ENCODE data around the gene SULT1E1. TPM values are rescaled to one million over a fixed set of nuclear protein-coding genes. Genes with fewer than 3 reads are reported as not detected.

Gene SULT1E1
- total and polyA plus RNA-seq, 2 donors (not counting 1 experiment from before 2014, with no cell fraction given): not detected

- no peak for ATAC-seq (ENCODE audit: low read depth)
These were observed 30.3 kb downstream of the SULT1E1 start for GRCh38 chr4:69829678-69830077.

GRCh38 chr4:69828828-69829227 is 31.1 kb downstream of the SULT1E1 start:
- DNase-seq: no peak
- 81% methylated on average over 2 of the region's 3 CpGs for WGBS (ENCODE audit: insufficient coverage)
- intact Hi-C loops (cut with micrococcal nuclease): no loop called here

More at GRCh38 chr4:69829678-69830077, 30.3 kb downstream of the SULT1E1 start:
- H3K27me3 ChIP-seq (replicated peaks in 1 of 4; ENCODE audit: control extremely low read depth in 1 of 4, control insufficient read depth in 3 of 4, insufficient read depth in 4 of 4, low read length in 3 of 4): no peaks in the 10 kb centered on the region
- no peaks in the 10 kb centered on the region for H3K36me3 ChIP-seq (replicated peaks in 1 of 2; ENCODE audit: control extremely low read depth in 1 of 2, control insufficient read depth in 1 of 2, extremely low read depth in 1 of 2, insufficient read depth in 2 of 2, low read length in 1 of 2)
- Mint-ChIP-seq H3K4me1 (peaks cover 10% of the 10 kb centered on the region), H3K27me3 (no peaks in the 10 kb centered on the region), H3K27ac (no peak overlapping the region), H3K4me3 (no peak overlapping the region), H3K9me3 (ENCODE audit: insufficient read depth) (no peaks in the 10 kb centered on the region)
- CTCF ChIA-PET: no interaction called here
- no peak overlapping the region for H3K9ac ChIP-seq (ENCODE audit: low read length)
- no peaks in the 10 kb centered on the region for H4K20me1 ChIP-seq (ENCODE audit: control insufficient read depth, insufficient read depth, low read length, poor library complexity, severe bottlenecking)
- no peak overlapping the region for H3K4me2 ChIP-seq (replicated peaks; ENCODE audit: low read depth, low read length, poor library complexity, severe bottlenecking)
- intact Hi-C loops (cut with micrococcal nuclease): no loop called here
- H2AFZ ChIP-seq (ENCODE audit: insufficient read depth, low read depth, low read length, poor library complexity, severe bottlenecking): no peak overlapping the region
- H3K4me3 ChIP-seq (ENCODE audit: control extremely low read depth in 1 of 5, extremely low read depth in 1 of 5, insufficient read depth in 1 of 5, low read depth in 2 of 5, low read length in 4 of 5): no peak overlapping the region
- POLR2A ChIA-PET: no interaction called here
- H3K4me1 ChIP-seq (ENCODE audit: control insufficient read depth in 2 of 2, insufficient read depth in 2 of 2, low read length in 2 of 2): peaks cover 14 to 20% of the 10 kb centered on the region in 2 donors
- no peak for DNase-seq
- H3K9me3 ChIP-seq (ENCODE audit: control extremely low read depth in 1 of 3, control insufficient read depth in 2 of 3, insufficient read depth in 1 of 3, low read length in 2 of 3): peaks cover 0 to 3% (median 1%) of the 10 kb centered on the region in 3 donors
- WGBS (ENCODE audit: insufficient coverage): 93% methylated on average over 1 of the region's 2 CpGs
- no peaks in the 10 kb centered on the region for H3K79me2 ChIP-seq (ENCODE audit: control insufficient read depth, insufficient read depth, low read length)
- H3K27ac ChIP-seq (ENCODE audit: low read length in 2 of 2): no peak overlapping the region
- no peak for TF ChIP-seq CTCF (IDR thresholded peaks at IDR 0.05)
- TF ChIP-seq EZH2 (IDR thresholded peaks at IDR 0.05; ENCODE audit: borderline replicate concordance, insufficient read depth, low read depth, low read length, poor library complexity, severe bottlenecking): no peak

More at GRCh38 chr4:69828828-69829227, 31.1 kb downstream of the SULT1E1 start:
- TF ChIP-seq EZH2 (IDR thresholded peaks at IDR 0.05; ENCODE audit: borderline replicate concordance, insufficient read depth, low read depth, low read length, poor library complexity, severe bottlenecking) (no peak), CTCF (IDR thresholded peaks at IDR 0.05) (no peak)
- H3K27ac ChIP-seq (ENCODE audit: low read length in 2 of 2): no peak overlapping the region
- no peaks in the 10 kb centered on the region for H3K79me2 ChIP-seq (ENCODE audit: control insufficient read depth, insufficient read depth, low read length)
- H2AFZ ChIP-seq (ENCODE audit: insufficient read depth, low read depth, low read length, poor library complexity, severe bottlenecking): no peak overlapping the region
- no peaks in the 10 kb centered on the region for H3K27me3 ChIP-seq (replicated peaks in 1 of 4; ENCODE audit: control extremely low read depth in 1 of 4, control insufficient read depth in 3 of 4, insufficient read depth in 4 of 4, low read length in 3 of 4)
- ChIA-PET CTCF (no interaction called here), POLR2A (no interaction called here)
- H3K4me1 ChIP-seq (ENCODE audit: control insufficient read depth in 2 of 2, insufficient read depth in 2 of 2, low read length in 2 of 2): peaks cover 14 to 20% of the 10 kb centered on the region in 2 donors
- H3K27me3 Mint-ChIP-seq: no peaks in the 10 kb centered on the region
- H3K9ac ChIP-seq (ENCODE audit: low read length): no peak overlapping the region
- no peak overlapping the region for H3K4me3 ChIP-seq (ENCODE audit: control extremely low read depth in 1 of 5, extremely low read depth in 1 of 5, insufficient read depth in 1 of 5, low read depth in 2 of 5, low read length in 4 of 5)
- no peak overlapping the region for H3K4me2 ChIP-seq (replicated peaks; ENCODE audit: low read depth, low read length, poor library complexity, severe bottlenecking)
- peaks cover 0 to 5% (median 1%) of the 10 kb centered on the region in 3 donors for H3K9me3 ChIP-seq (ENCODE audit: control extremely low read depth in 1 of 3, control insufficient read depth in 2 of 3, insufficient read depth in 1 of 3, low read length in 2 of 3)
- no peak for ATAC-seq (ENCODE audit: low read depth)
- H4K20me1 ChIP-seq (ENCODE audit: control insufficient read depth, insufficient read depth, low read length, poor library complexity, severe bottlenecking): no peaks in the 10 kb centered on the region
- no peaks in the 10 kb centered on the region for H3K36me3 ChIP-seq (replicated peaks in 1 of 2; ENCODE audit: control extremely low read depth in 1 of 2, control insufficient read depth in 1 of 2, extremely low read depth in 1 of 2, insufficient read depth in 2 of 2, low read length in 1 of 2)
- H3K9me3 Mint-ChIP-seq (ENCODE audit: insufficient read depth): no peaks in the 10 kb centered on the region
- peaks cover 10% of the 10 kb centered on the region for H3K4me1 Mint-ChIP-seq
- H3K4me3 Mint-ChIP-seq: no peak overlapping the region
- H3K27ac Mint-ChIP-seq: no peak overlapping the region

Measured in B cell (primary cell).